DMS53 treated with DMSO at 0.1 percent for 48 hours (cell line): ENCODE results near the gene ITGB7.
"Not testable (repeated sequence)": the region's sequence is repeated elsewhere in the genome, so short reads cannot be mapped to it uniquely, and the experiment has no call there.

Experiments
- DNase-seq: peaks from one replicate; lab custom pipeline; 2025; ENCODE audit not compliant: unreplicated experiment; lab: John Stamatoyannopoulos, UW

Gene ITGB7

GRCh38 chr12:53179687-53180219 lies 27.3 kb downstream of the ITGB7 start:
- DNase-seq: no peak

GRCh38 chr12:53178803-53179202 lies 28.2 kb downstream of the ITGB7 start:
- not testable (repeated sequence) for DNase-seq

- not testable (repeated sequence) for DNase-seq
These were observed 29.6 kb downstream of the ITGB7 start for GRCh38 chr12:53177447-53177846.

GRCh38 chr12:53176750-53177149 lies 30.3 kb downstream of the ITGB7 start:
- no peak for DNase-seq

- peak; percentile 87 for DNase-seq
These were observed 32.1 kb downstream of the ITGB7 start for GRCh38 chr12:53174881-53175491.

- no peak for DNase-seq
These were observed 33.9 kb downstream of the ITGB7 start for GRCh38 chr12:53173085-53173715.

GRCh38 chr12:53172352-53172751 lies 34.7 kb downstream of the ITGB7 start:
- DNase-seq: no peak

GRCh38 chr12:53171725-53172329 lies 35.2 kb downstream of the ITGB7 start:
- DNase-seq: no peak

GRCh38 chr12:53170876-53171724 lies 36.0 kb downstream of the ITGB7 start:
- no peak for DNase-seq

GRCh38 chr12:53170215-53170614 lies 36.8 kb downstream of the ITGB7 start:
- no peak for DNase-seq

- DNase-seq: no peak
These were observed 37.4 kb downstream of the ITGB7 start for GRCh38 chr12:53169644-53170043.

GRCh38 chr12:53166837-53167236 lies 40.2 kb downstream of the ITGB7 start:
- no peak for DNase-seq

GRCh38 chr12:53163008-53163407 lies 44.0 kb downstream of the ITGB7 start:
- DNase-seq: not testable (repeated sequence)

- no peak for DNase-seq
These were observed 45.7 kb downstream of the ITGB7 start for GRCh38 chr12:53161119-53161911.

GRCh38 chr12:53160673-53161072 lies 46.4 kb downstream of the ITGB7 start:
- DNase-seq: no peak

GRCh38 chr12:53160000-53160399 lies 47.1 kb downstream of the ITGB7 start:
- DNase-seq: no peak

- DNase-seq: peak; percentile 76
These were observed 47.7 kb downstream of the ITGB7 start for GRCh38 chr12:53159195-53159839.

GRCh38 chr12:53152390-53152789 lies 54.7 kb downstream of the ITGB7 start:
- no peak for DNase-seq

- no peak for DNase-seq
These were observed 56.0 kb downstream of the ITGB7 start for GRCh38 chr12:53151039-53151438.

GRCh38 chr12:53147653-53148052 lies 59.4 kb downstream of the ITGB7 start:
- DNase-seq: no peak
